Activated CD4-positive, alpha-beta T cell treated with anti-CD3 and anti-CD28 coated beads for 1 hour (primary cell): ENCODE results near the gene FAM50A.
A peak's percentile ranks its signal among the peaks of the same experiment; 100 is the strongest.
"Not testable (repeated sequence)": the region's sequence is repeated elsewhere in the genome, so short reads cannot be mapped to it uniquely, and the experiment has no call there.

ENCODE experiments used
- DNase-seq: peaks from one replicate; pipeline ENCODE4 v3.0.0-alpha.2; 2020

The FAM50A gene, protein sequence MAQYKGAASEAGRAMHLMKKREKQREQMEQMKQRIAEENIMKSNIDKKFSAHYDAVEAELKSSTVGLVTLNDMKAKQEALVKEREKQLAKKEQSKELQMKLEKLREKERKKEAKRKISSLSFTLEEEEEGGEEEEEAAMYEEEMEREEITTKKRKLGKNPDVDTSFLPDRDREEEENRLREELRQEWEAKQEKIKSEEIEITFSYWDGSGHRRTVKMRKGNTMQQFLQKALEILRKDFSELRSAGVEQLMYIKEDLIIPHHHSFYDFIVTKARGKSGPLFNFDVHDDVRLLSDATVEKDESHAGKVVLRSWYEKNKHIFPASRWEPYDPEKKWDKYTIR

DNA sequence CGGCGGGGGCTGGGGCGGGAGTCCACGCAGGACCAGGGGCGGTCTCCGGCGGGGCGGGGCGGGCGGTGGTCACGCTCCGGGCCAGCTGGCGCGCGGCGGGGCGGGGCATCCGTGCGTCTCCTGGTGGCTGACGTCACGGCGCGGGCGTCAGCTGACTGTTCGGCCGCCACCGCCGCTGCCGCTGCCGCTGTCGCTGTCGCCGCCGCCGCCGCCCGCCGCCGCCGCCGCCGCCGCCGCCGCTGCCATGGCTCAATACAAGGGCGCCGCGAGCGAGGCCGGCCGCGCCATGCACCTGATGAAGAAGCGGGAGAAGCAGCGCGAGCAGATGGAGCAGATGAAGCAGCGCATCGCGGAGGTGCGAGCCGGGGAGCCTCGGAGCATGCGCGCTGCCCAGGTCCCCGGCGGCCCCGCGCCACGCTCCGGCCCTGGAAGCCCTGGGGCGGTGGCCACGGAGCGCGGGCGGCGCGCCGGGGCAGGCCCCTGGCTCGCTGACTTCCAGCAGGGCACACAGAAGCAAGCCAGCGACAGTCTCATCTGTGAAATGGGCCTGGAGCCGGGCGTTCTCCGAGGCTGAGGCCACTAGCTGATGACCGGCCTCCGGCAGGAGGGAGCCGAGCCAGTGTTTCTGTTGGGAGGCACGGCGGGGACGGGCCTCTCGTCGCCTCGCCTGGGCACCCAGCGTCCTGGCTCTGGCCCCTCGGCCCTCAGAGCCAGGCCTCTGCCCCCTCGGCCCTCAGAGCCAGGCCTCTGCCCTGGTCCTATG, at the start of gene FAM50A:
Gene FAM50A, plus strand, starts transcription at position 150 of the 763 bp plus-strand sequence. Its CDS starts 95 bp downstream, at position 245.
- peak; percentile 39 for DNase-seq

DNA sequence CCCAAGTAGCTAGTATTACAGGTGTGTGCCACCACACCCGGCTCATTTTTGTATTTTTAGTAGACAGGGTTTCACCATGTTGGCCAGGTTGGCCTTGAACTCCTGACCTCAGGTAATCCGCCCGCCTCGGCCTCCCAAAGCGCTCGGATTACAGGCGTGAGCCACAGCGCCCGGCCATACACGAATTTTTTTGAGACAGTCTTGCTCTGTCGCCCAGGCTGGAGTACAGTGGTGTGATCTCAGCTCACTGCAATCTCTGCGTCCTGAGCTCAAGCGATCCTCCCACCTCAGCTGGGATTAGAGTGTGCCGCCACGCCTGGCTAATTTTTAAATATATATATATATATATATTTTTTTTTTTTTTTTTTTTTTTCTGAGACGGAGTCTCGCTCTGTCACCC, 47.6 kb upstream of the FAM50A start:
- DNase-seq = not testable (repeated sequence)

DNA sequence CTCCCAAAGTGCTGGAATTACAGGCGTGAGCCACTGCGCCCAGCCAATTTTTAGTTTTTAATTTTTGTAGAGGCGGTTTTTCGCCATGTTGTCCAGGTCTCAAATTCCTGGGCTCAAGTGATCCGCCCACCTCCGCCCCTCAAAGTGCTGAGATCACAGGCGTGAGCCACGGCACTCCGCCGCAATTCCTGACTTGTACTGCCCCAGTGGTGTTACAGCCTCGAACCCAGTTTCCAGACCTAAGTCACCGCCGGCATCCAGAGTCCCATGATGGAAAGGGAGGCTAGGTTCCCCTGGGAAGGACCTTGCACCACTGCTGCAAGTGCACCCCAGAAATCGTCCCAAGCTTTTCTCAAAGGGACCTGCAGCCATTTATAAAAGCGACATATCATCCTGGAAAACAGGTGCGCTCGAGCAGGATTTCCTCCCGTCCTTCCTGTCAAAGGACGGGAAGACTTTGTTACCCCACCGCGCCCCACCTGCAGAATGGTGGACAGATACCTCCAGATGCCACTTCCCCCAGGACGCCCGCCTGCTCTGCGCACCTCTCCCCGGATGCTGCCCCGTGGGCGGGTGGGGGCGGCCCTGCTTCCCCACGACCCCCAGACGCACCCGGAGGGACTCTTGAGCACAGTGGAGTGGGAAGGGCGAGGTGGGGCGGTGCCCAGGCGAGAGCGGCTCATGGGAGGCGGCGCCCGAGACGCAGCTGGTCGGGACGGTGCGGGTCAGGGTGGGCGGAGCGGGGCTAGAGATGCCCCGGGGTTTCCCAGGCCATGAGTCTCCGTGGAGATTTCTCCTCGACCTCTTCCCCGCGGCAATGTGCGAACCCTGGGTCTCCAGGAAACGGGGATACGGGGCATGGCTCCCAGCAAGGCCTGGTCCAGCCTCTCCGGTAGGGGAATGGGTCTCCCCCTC, 46.7 kb upstream of the FAM50A start:
- no peak for DNase-seq

DNA sequence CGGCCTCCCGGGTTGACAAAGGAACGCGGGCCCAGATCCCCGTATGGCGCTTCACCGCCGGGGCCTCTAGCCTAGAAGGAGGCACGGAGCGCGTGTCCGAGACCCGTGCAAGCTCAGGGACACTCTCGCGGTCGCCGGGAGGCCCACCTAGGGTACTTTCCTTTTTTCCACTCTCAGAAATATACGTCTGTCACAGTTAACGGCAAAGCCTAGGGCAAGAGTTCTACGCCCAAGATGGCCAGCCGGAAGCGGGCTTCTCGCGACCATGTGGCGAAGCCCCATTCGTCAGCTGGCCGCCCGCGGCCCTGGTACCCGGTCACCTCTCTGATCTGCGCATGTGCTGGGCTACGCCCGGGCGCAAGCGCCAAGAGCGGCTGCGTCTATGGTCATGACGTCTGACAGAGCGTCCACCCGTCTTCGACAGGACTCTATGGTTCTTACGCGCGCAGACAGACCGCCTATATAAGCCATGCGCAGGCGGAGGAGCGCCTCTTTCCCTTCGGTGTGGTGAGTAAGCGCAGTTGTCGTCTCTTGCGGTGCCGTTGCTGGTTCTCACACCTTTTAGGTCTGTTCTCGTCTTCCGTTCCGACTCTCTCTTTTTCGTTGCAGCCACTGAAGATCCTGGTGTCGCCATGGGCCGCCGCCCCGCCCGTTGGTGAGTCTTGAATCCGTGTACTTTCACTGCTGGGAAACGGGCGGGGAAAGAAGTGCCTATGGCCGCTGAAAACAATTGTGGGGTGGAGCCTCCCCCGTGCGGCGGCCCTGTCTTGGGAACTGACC, 45.9 kb upstream of the FAM50A start, which contains the start of gene RPL10:
Gene RPL10, plus strand, starts transcription at position 490 of the 780 bp plus-strand sequence. Its CDS starts 143 bp downstream, at position 633.
- peak; percentile 82 for DNase-seq

DNA sequence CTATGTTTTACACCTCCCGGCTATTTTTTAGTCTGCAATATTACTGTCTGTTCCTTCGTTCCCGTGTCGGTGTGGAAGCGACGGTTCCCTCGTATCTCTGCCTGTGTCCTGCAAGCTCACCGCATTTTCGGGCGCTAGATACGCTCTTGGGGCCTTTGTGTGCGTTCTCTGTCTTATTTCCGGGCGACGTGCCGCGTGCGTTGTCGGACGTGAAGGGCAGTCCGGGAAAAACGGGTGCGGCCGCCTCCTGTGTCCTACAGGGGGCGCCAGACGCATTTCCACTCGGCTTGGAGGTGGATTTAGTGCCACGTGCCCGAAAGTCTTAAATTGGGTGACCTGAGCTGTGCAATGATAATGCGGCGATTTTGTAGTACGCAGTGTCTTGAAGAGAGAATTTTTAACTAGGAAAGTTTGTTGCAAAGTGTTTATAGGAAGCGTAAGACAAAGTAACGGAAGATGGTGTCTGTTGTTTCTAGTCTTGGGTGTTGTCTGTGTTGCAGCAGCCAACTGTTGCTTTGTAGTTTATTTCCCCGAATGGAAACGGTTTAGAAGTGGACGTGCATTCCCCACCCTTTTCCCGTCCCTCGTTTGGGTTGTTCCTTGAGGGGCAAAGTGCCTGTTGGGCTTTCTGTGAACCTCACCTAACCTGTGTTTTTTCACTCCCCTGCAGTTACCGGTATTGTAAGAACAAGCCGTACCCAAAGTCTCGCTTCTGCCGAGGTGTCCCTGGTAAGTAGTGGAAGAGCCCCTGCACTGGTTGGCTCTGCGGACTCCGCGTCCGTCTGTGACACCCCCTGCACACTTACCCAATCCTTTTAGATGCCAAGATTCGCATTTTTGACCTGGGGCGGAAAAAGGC, 45.0 kb upstream of the FAM50A start:
- peak; percentile 70 for DNase-seq

DNA sequence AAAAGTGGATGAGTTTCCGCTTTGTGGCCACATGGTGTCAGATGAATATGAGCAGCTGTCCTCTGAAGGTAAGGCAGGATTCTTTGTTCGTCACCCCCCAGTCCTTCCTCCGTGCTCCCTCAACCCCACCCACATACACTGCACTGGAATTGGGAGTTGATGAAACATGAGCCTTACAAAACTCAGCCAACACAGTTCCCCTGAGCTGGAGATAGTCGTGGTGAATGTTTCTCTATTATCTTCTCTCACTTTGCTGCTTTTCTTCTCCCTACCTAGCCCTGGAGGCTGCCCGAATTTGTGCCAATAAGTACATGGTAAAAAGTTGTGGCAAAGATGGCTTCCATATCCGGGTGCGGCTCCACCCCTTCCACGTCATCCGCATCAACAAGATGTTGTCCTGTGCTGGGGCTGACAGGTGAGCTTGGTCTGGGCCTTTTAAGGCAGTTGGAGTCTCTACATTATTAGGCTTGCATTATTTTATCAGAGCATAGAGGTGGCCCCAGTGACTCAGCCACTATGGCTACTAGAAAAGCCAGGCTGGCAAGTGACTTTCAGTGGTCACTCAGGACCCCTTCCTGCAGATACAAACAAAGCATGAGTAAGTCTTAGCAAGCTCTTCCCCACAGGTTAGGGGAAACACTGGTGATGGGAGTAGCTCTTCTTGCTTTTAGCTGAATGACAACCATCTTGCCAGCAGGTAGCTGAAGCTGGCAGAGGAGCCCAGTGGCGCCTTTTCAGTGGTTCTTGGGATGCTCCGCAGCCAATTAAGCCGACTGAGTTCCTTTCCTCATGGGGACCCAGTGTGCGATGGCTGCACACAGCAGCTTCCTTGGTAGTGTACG, 44.2 kb upstream of the FAM50A start:
- DNase-seq = no peak

DNA sequence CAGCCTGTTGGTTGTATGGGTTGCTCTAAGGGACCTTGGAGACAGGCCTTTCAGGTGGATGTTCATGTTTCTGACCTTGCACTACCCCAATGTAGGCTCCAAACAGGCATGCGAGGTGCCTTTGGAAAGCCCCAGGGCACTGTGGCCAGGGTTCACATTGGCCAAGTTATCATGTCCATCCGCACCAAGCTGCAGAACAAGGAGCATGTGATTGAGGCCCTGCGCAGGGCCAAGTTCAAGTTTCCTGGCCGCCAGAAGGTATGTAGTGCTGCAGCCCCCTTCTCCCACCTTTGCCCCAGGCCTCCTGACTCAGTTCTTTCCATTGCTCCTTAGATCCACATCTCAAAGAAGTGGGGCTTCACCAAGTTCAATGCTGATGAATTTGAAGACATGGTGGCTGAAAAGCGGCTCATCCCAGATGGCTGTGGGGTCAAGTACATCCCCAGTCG, 43.5 kb upstream of the FAM50A start:
- DNase-seq = not testable (repeated sequence)

DNA sequence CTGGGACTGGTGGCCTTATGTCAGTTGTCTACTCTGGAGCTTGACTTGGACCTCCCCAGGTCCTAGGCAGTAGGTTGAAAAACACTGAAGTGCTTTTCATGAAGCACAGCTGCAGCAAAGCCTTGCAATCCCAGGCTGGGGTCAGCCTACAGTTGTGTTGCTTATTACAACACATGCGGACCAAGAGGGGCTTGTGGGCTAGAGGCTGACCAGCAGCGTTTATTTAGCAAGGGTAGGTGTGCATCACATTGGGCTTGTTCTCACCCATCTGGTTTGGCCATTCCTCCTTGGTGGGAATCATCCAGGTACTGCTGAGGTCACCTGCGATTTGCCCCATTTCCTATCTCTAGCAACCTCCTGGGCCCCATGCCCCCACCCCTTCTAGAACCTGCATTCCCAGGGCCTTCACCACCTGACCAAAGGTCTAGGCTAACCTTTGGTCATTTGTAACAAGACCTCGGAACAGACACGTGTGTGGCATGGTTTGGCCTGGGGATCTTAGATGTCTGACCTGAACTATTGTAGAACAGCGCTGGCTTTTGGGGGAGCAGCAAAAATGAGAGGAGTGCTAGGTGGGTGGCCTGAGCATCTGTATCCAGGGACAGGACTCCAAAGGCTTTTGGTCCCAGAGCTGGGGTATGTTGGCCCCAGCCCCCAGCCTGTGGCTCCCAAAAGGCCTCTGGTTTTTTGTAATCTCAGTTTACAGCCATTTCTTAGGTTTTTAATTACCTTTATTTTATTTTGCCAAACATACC, 42.7 kb upstream of the FAM50A start:
- DNase-seq = no peak

DNA sequence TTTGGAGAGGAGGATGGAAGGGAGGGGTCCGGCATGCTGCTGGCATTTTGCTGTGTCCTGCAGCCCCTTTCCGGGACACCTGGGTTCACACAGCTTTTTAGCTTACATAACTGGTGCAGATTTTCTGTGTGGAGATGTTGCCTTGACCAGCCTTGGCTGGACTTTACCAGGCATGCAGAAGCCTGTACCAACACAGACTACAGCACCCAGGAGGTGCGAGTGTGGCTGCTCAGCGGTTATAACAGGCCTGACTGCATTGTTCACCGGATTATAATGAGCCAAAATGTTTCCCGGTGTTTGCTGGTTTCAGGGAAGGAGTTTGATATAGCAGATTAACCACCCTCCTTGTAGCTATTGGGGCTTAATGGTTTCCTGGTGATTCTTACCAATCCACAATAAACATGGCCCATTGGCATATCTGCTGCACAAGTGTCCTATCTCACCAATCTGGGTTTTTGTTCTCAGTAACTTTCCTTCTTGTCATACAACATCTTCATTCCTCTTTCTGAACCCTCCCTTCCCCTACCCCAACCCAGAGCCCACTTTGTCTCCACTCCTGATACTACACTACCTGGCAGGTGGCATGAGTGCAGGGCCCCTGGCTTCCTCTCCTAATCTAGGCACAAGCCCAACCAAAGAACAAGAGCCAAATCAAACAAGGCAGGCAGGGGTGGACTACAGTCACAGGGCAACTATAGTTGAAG, 41.9 kb upstream of the FAM50A start:
- DNase-seq = no peak

DNA sequence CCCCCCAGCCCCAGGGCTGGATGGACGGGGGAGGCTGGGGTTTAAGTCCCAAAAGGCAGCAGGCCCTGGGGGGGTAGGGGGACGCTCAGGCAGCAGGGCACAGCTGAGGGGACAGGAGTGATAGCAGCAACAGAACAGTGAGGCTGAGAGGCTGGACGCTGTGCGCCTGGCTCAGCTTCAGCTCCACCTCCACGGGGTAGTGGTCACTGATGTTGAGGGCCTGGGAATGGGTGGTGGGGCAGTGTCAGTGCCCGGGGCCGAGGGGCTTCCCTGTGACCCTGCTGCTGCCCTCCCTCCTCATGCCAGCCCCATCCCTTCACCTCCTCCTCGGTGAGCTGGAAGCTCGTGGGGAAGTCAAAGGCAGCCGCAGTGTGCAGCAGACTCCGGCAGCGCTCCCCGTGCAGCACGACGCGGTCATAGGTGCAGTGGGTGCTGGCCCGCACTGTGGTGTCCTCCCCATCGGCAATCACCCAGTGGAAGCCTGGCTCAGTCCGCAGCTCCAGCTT, 41.3 kb upstream of the FAM50A start:
- no peak for DNase-seq

DNA sequence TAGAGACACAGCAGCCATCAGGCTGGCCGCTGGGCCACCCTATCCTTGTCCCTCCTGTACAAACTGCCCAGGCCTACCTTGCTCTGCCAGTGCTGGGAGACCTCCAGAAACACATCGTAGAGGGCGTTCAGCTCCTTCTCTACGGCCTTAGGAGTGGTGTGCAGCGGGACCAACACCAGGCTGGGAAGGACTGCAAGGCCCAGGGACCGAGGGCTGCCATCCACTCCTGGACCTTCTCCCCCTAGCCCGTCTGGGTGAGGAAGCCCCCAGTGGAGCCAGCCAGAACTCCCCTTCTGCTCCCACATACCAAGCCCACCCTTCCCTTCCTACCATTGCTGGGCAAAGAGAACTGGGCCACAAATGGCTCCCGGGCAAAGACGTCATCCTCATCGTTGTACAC, 40.7 kb upstream of the FAM50A start:
- DNase-seq = no peak

DNA sequence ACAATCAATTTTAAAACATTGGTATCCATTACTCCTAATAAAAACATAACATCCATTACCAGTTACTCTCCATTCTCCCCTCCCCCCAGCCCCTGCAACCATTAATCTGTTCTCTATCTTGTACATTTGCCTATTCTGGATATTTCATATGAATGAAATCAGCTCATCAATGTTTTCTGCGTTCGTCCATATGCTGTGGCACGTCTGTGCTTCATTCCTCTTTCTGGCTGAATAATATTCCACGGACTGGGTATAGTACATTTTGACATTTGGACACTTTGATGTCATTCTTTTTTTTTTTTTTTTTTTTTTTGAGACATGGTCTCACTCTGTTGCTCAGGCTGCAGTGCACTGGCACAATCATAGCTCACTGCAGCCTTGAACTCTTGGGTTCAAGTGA, 40.1 kb upstream of the FAM50A start:
- no peak for DNase-seq

DNA sequence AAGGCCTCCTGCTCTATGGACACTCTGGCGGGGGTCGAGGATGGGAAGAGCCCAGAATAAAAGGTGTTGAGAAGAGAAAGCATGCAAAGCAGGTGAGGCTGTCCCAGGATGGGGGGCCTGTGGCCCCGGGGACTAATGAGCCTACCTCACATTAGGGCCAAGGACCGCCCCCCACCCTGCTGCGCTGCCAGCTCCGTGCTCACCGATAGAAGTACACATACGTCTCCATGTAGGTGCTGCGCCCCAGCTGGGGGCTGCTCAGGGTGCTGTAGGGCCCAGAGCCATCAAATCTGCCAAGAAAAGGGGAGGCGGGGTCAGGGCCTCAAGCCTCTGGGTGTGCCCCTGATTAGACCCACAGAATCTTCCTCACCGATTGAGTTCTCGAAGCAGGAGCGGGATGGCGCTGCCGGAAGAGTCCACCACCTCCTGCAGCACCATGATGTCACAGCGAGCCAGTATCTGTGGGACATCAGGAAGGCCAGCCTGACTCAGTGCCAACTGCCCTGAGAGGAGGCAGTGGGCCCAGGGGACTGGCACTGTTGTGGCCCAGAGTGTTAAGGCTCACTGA, 39.2 kb upstream of the FAM50A start:
- DNase-seq = no peak

DNA sequence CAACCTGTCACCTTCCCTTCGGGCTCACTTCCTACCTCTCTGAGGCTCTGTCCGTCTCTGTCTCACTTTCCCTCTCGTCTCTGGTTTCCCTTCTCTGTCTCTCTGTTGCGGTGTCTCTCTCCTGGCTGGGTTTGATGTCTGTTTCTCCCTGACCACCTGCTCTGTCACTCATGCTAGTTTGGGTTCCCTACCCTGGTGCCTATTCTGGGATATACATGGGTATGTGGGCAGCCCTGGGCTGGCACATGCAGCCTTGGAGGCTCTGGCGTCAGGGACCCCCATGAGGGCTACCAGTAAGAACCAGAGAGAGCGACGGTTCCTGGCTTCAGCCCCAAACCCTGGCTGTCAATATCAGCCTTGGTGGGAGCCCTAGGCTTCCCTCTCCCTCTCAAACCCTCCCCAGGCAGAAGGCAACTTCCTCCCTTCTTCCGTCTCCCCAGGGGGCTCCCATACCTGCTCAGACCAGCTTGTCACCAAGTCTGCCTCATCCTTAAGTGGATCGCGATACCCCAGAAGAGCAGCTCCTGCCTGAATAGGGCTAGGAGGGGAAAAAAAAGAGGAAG, 35.2 kb upstream of the FAM50A start:
- no peak for DNase-seq

DNA sequence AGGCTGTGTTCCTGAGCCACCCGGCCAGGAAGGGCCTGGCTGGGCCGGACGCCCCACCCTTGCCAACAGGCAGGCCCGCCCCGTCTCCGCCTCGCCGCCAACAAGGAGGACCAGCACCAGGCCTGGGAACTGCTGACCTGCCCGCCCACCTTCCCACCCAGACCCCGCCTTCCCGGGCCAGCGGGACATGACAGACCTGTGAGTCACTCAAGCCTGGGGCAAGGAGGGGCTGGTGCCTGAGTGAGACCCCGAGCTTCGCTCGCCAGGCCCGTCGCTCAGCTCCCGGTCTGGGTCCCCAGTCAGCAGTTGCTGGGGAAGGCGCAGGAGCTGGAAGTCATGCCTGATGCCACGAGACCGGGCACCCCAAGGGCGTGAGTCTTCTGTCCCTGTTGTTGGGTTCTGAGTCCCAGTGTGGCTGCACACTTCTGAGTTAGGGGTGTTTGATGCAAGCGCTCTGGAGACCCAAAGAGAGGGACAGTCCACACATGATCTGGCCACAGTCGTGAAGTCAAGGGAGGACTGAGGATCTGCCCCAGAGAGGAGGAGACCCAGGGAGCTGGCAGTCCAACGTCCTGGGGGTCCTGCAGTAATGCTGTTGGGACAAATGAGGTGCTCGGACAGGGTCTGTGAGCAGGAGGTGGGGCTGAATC, 34.6 kb upstream of the FAM50A start, which contains the start of gene DNASE1L1:
Gene DNASE1L1, minus strand, starts transcription at position 33 of the 650 bp plus-strand sequence. CDS start 3,686 bp downstream, outside the sequence.
- DNase-seq = no peak

DNA sequence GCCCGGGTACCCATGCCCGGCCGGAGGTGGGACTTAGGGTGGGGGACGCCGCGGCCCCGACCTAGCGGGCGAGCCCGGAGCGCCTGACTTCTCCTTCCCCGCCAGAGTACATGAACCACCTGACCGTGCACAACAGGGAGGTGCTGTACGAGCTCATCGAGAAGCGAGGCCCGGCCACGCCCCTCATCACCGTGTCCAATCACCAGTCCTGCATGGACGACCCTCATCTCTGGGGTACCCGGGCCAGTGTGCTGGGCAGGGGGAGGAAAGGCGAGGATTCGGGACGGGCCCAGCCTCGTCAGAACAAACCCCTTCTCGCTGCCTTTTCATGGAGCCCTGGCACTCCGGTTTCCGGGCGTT, 32.0 kb upstream of the FAM50A start:
- peak; percentile 32 for DNase-seq

DNA sequence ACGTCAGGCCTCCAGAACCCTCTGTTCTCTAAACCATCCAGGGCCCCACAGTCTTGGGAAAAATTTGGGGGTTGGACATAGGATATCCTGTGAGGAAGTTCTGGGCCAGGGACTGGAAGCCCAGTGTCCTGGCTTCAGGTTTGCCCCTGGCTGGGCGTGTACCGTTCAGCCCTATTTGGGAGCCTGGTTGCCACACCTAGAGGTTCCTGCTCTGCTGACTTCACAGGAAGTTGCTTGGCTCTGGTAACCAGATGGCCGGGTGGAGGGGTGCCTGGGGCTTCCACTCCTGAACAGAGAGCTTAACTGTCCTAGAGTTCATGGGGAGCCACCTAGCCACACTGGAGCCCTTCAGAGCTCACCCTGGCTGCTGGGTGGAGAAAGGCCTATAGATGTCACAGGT, 31.5 kb upstream of the FAM50A start:
- DNase-seq = no peak
